ENCODE results near the gene CALML6. TPM values are rescaled to one million over a fixed set of nuclear protein-coding genes. Genes with fewer than 3 reads are reported as not detected.
A peak's percentile ranks its signal among the peaks of the same experiment; 100 is the strongest.

The CALML6 gene
- total RNA-seq, 3 donors from 2014 or later = 0.33 to 1.2 TPM; not detected in 1

- H3K4me1 ChIP-seq = peaks cover 4 to 20% of the 10 kb centered on the region in 2 donors
- intact Hi-C loops (cut with DNase I; ENCODE audit: low total_unique reads) = no loop called here
These were observed 22.3 kb upstream of the CALML6 start for GRCh38 chr1:1892763-1893120.

GRCh38 chr1:1893291-1893985 is 21.6 kb upstream of the CALML6 start:
- intact Hi-C loops (cut with DNase I; ENCODE audit: low total_unique reads) = no loop called here
- H3K4me3 ChIP-seq = no peak overlapping the region
- H3K27ac ChIP-seq = no peak overlapping the region
- H3K27me3 ChIP-seq = no peaks in the 10 kb centered on the region
- no peaks in the 10 kb centered on the region for H3K36me3 ChIP-seq
- H3K9me3 ChIP-seq = no peaks in the 10 kb centered on the region
- no peak for DNase-seq (ENCODE audit: low spot score in 2 of 2)
- TF ChIP-seq POLR2AphosphoS5 (IDR thresholded peaks at IDR 0.05) (no peak), POLR2A (IDR thresholded peaks at IDR 0.05) (no peak), CTCF (IDR thresholded peaks at IDR 0.05) (no peak)
- H3K4me1 ChIP-seq = peaks cover 4 to 20% of the 10 kb centered on the region in 2 donors

More at GRCh38 chr1:1892763-1893120, 22.3 kb upstream of the CALML6 start:
- H3K36me3 ChIP-seq = no peaks in the 10 kb centered on the region
- DNase-seq (ENCODE audit: low spot score in 2 of 2) = no peak
- TF ChIP-seq CTCF (IDR thresholded peaks at IDR 0.05) = no peak
- no peak for TF ChIP-seq POLR2AphosphoS5 (IDR thresholded peaks at IDR 0.05)
- no peak for TF ChIP-seq POLR2A (IDR thresholded peaks at IDR 0.05)
- no peak overlapping the region for H3K4me3 ChIP-seq
- H3K9me3 ChIP-seq = no peaks in the 10 kb centered on the region
- H3K27me3 ChIP-seq = no peaks in the 10 kb centered on the region
- peak overlapping the region; percentile 93 to 99 for H3K27ac ChIP-seq

- no peaks in the 10 kb centered on the region for H3K27me3 ChIP-seq
- intact Hi-C loops (cut with DNase I; ENCODE audit: low total_unique reads) = no loop called here
- H3K36me3 ChIP-seq = no peaks in the 10 kb centered on the region
- H3K4me3 ChIP-seq = no peak overlapping the region
- H3K9me3 ChIP-seq = no peaks in the 10 kb centered on the region
- no peak overlapping the region for H3K27ac ChIP-seq
- DNase-seq (ENCODE audit: low spot score in 2 of 2) = no peak
- H3K4me1 ChIP-seq = peaks cover 4 to 18% of the 10 kb centered on the region in 2 donors
- TF ChIP-seq CTCF (IDR thresholded peaks at IDR 0.05) (no peak), POLR2AphosphoS5 (IDR thresholded peaks at IDR 0.05) (no peak), POLR2A (IDR thresholded peaks at IDR 0.05) (no peak)
These were observed 21.1 kb upstream of the CALML6 start for GRCh38 chr1:1893997-1894353.

GRCh38 chr1:1894354-1895059 is 20.6 kb upstream of the CALML6 start:
- no peaks in the 10 kb centered on the region for H3K9me3 ChIP-seq
- H3K4me1 ChIP-seq = peaks cover 4 to 16% of the 10 kb centered on the region in 2 donors
- peak overlapping the region in 1 of 3 donors; percentile 34 for H3K4me3 ChIP-seq
- H3K36me3 ChIP-seq = no peaks in the 10 kb centered on the region
- no peak overlapping the region for H3K27ac ChIP-seq
- intact Hi-C loops (cut with DNase I; ENCODE audit: low total_unique reads) = no loop called here
- TF ChIP-seq POLR2A (IDR thresholded peaks at IDR 0.05) (no peak), CTCF (IDR thresholded peaks at IDR 0.05) (no peak), POLR2AphosphoS5 (IDR thresholded peaks at IDR 0.05) (no peak)
- H3K27me3 ChIP-seq = no peaks in the 10 kb centered on the region
- no peak for DNase-seq (ENCODE audit: low spot score in 2 of 2)

GRCh38 chr1:1895060-1895418 is 20.0 kb upstream of the CALML6 start:
- TF ChIP-seq POLR2AphosphoS5 (IDR thresholded peaks at IDR 0.05) = no peak
- no peak for TF ChIP-seq CTCF (IDR thresholded peaks at IDR 0.05)
- TF ChIP-seq POLR2A (IDR thresholded peaks at IDR 0.05) = no peak
- no peaks in the 10 kb centered on the region for H3K27me3 ChIP-seq
- no peaks in the 10 kb centered on the region for H3K36me3 ChIP-seq
- H3K4me3 ChIP-seq = peak overlapping the region in 1 of 3 donors; percentile 34
- H3K9me3 ChIP-seq = no peaks in the 10 kb centered on the region
- no peak overlapping the region for H3K27ac ChIP-seq
- no peak for DNase-seq (ENCODE audit: low spot score in 2 of 2)
- peaks cover 4 to 16% of the 10 kb centered on the region in 2 donors for H3K4me1 ChIP-seq
- intact Hi-C loops (cut with DNase I; ENCODE audit: low total_unique reads) = no loop called here

All from breast epithelium (tissue), 4 donors.